ENCODE measurements around the gene MYH16.
"Not testable (repeated sequence)": the region's sequence is repeated elsewhere in the genome, so short reads cannot be mapped to it uniquely, and the experiment has no call there.

Gene MYH16

GRCh38 chr7:99352247-99352646 lies 79.6 kb downstream of the MYH16 start:
- no peak for DNase-seq (ENCODE audit: low read depth in 2 of 2)

GRCh38 chr7:99355098-99355497 lies 82.5 kb downstream of the MYH16 start:
- DNase-seq (ENCODE audit: low read depth in 2 of 2), result no peak

- no peak for DNase-seq (ENCODE audit: low read depth in 2 of 2)
Measured at GRCh38 chr7:99357701-99358490, 85.3 kb downstream of the MYH16 start.

- DNase-seq (ENCODE audit: low read depth in 2 of 2), result not testable (repeated sequence)
Measured at GRCh38 chr7:99358521-99358920, 85.9 kb downstream of the MYH16 start.

GRCh38 chr7:99359465-99360154 lies 87.0 kb downstream of the MYH16 start:
- no peak for DNase-seq (ENCODE audit: low read depth in 2 of 2)
